ENCODE measurements around the gene GPR158.

The GPR158 gene

GRCh38 chr10:25339966-25340365 lies 165.2 kb downstream of the GPR158 start:
- H3K4me1 ChIP-seq (ENCODE audit: low read depth, poor library complexity, severe bottlenecking) = no peaks in the 10 kb centered on the region
- no peak overlapping the region for H3K4me3 ChIP-seq (IDR thresholded peaks at IDR 0.05; ENCODE audit: insufficient read depth, low read depth, low read length)
- H3K4me2 ChIP-seq = no peak overlapping the region
- no peaks in the 10 kb centered on the region for H3K36me3 ChIP-seq (ENCODE audit: insufficient read depth)
- no peaks in the 10 kb centered on the region for H4K20me1 ChIP-seq (ENCODE audit: insufficient read depth)
- no peak overlapping the region for H2AFZ ChIP-seq (ENCODE audit: low read depth)
- H3K27ac ChIP-seq = no peak overlapping the region
- H3K9ac ChIP-seq = no peak overlapping the region
- no peak for TF ChIP-seq CTCF (conservative IDR thresholded peaks at IDR 0.05; ENCODE audit: low read depth, low read length)
- H3K79me2 ChIP-seq (ENCODE audit: insufficient read depth, low read depth) = no peaks in the 10 kb centered on the region
- H3K27me3 ChIP-seq (ENCODE audit: insufficient read depth, low read depth) = no peaks in the 10 kb centered on the region

- Histone ChIP-seq H3K36me3 (ENCODE audit: insufficient read depth) (no peaks in the 10 kb centered on the region), H2AFZ (ENCODE audit: low read depth) (no peak overlapping the region), H4K20me1 (ENCODE audit: insufficient read depth) (no peaks in the 10 kb centered on the region), H3K4me1 (ENCODE audit: low read depth, poor library complexity, severe bottlenecking) (no peaks in the 10 kb centered on the region), H3K4me3 (IDR thresholded peaks at IDR 0.05; ENCODE audit: insufficient read depth, low read depth, low read length) (no peak overlapping the region), H3K4me2 (no peak overlapping the region), H3K27ac (no peak overlapping the region), H3K9ac (no peak overlapping the region), H3K27me3 (ENCODE audit: insufficient read depth, low read depth) (no peaks in the 10 kb centered on the region), H3K79me2 (ENCODE audit: insufficient read depth, low read depth) (no peaks in the 10 kb centered on the region)
- TF ChIP-seq CTCF (conservative IDR thresholded peaks at IDR 0.05; ENCODE audit: low read depth, low read length) = no peak
These were observed 174.7 kb downstream of the GPR158 start for GRCh38 chr10:25349520-25349919.

DNA sequence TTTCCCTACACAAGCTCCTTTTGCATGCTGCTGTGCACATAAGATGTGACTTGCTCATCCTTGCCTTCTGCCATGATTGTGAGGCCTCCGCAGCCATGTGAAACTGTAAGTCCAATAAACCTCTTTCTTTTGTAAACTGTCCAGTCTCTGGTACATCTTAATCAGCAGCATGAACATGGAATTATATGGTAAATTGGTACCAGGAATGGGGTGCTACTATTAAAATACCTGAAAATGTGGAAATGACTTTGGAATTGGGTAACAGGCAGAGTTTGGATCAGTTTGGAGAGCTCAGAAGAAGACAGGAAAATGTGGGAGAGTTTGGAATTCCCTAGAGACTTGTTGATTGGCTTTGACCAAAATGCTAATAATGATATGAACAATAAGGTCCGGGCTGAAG lies 181.8 kb downstream of the GPR158 start:
- Histone ChIP-seq H3K9ac (no peak overlapping the region), H3K4me2 (no peak overlapping the region), H2AFZ (ENCODE audit: low read depth) (no peak overlapping the region), H3K27ac (no peak overlapping the region), H3K79me2 (ENCODE audit: insufficient read depth, low read depth) (no peaks in the 10 kb centered on the region), H3K36me3 (ENCODE audit: insufficient read depth) (no peaks in the 10 kb centered on the region), H3K4me1 (ENCODE audit: low read depth, poor library complexity, severe bottlenecking) (no peaks in the 10 kb centered on the region), H4K20me1 (ENCODE audit: insufficient read depth) (no peaks in the 10 kb centered on the region), H3K4me3 (IDR thresholded peaks at IDR 0.05; ENCODE audit: insufficient read depth, low read depth, low read length) (no peak overlapping the region), H3K27me3 (ENCODE audit: insufficient read depth, low read depth) (no peaks in the 10 kb centered on the region)
- no peak for TF ChIP-seq CTCF (conservative IDR thresholded peaks at IDR 0.05; ENCODE audit: low read depth, low read length)

GRCh38 chr10:25357269-25357668 lies 182.5 kb downstream of the GPR158 start:
- H3K79me2 ChIP-seq (ENCODE audit: insufficient read depth, low read depth) = no peaks in the 10 kb centered on the region
- no peak for TF ChIP-seq CTCF (conservative IDR thresholded peaks at IDR 0.05; ENCODE audit: low read depth, low read length)
- H3K36me3 ChIP-seq (ENCODE audit: insufficient read depth) = no peaks in the 10 kb centered on the region

More at GRCh38 chr10:25357269-25357668, 182.5 kb downstream of the GPR158 start:
- Histone ChIP-seq H3K4me3 (IDR thresholded peaks at IDR 0.05; ENCODE audit: insufficient read depth, low read depth, low read length) (no peak overlapping the region), H3K27ac (no peak overlapping the region), H3K9ac (no peak overlapping the region), H3K4me2 (no peak overlapping the region), H4K20me1 (ENCODE audit: insufficient read depth) (no peaks in the 10 kb centered on the region), H3K4me1 (ENCODE audit: low read depth, poor library complexity, severe bottlenecking) (no peaks in the 10 kb centered on the region), H3K27me3 (ENCODE audit: insufficient read depth, low read depth) (no peaks in the 10 kb centered on the region), H2AFZ (ENCODE audit: low read depth) (no peak overlapping the region)
